Measurements from ENCODE around the gene PPARGC1A.

DNA sequence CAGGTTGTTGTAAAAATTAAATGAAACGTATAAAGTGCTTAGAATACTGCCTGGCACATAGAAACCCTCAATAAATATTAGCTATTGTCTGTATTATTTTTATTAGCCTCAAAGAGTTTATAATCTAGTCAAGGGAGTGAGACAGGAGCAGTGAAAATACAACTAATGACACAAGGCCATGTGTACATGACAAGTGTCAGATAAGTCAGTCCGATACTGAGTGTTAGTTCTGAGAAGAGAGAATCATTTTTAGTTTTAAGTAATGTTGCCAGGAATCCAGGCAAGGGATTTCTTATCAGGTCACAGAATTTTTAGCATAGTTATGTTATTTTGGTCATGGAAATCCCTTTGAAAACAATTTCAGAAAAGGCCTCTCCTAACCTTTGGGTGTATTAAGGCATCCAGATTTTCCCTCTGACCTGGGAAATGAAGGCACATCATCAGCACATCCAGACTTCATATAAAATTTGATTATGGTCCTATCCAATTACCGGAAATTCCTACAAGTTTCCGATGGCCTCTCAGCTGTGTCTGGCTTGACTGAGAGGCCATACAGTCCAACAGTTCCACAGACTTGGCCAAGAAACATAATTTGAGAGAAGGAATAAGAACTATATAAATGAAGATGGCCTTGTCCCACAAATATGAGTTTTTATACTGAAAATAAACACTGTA is 35.7 kb downstream of the PPARGC1A start:
- TF ChIP-seq, protein P1, sequence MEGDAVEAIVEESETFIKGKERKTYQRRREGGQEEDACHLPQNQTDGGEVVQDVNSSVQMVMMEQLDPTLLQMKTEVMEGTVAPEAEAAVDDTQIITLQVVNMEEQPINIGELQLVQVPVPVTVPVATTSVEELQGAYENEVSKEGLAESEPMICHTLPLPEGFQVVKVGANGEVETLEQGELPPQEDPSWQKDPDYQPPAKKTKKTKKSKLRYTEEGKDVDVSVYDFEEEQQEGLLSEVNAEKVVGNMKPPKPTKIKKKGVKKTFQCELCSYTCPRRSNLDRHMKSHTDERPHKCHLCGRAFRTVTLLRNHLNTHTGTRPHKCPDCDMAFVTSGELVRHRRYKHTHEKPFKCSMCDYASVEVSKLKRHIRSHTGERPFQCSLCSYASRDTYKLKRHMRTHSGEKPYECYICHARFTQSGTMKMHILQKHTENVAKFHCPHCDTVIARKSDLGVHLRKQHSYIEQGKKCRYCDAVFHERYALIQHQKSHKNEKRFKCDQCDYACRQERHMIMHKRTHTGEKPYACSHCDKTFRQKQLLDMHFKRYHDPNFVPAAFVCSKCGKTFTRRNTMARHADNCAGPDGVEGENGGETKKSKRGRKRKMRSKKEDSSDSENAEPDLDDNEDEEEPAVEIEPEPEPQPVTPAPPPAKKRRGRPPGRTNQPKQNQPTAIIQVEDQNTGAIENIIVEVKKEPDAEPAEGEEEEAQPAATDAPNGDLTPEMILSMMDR (IDR thresholded peaks at IDR 0.05) = no peak
- TF ChIP-seq POLR2A (IDR thresholded peaks at IDR 0.05) (no peak), POLR2AphosphoS5 (IDR thresholded peaks at IDR 0.05) (no peak)
